Keratinocyte (primary cell): ENCODE data around the gene GABPB2. TPM values are rescaled to one million over a fixed set of nuclear protein-coding genes. Genes with fewer than 3 reads are reported as not detected.

Experiments used
- DNase-seq: peaks from one replicate; pipeline ENCODE4 v3.0.0-alpha.2; 2011; ENCODE audit warnings: low read depth, missing footprints, low spot score
- FAIRE-seq: peaks from 2 replicates; lab custom pipeline; 2011; peaks lifted over from hg19 to GRCh38; lab: Jason Lieb, UNC
- H2AFZ ChIP-seq: 2 replicates; pipeline ENCODE4 v1.6.0; 2012; ENCODE audit warnings: low read length, control low read depth, inconsistent platforms; ENCODE audit not compliant: control insufficient read depth
- H3K27ac ChIP-seq: 2 replicates; pipeline ENCODE4 v1.5.1; 2011; ENCODE audit warnings: low read length; ENCODE audit not compliant: control insufficient read depth, insufficient read depth
- H3K27me3 ChIP-seq: 3 replicates; pipeline ENCODE4 v1.6.0; 2011; ENCODE audit warnings: low read length; ENCODE audit not compliant: control insufficient read depth, insufficient read depth; ENCODE audit errors: extremely low read depth
- H3K36me3 ChIP-seq, 2 experiments: 2 replicates in 1 of 2; 3 replicates in 1 of 2; pipeline ENCODE4 v1.5.1; 2011; ENCODE audit warnings: low read length in 2 of 2, mild to moderate bottlenecking in 1 of 2; ENCODE audit not compliant: control insufficient read depth in 2 of 2, insufficient read depth in 2 of 2; ENCODE audit errors: extremely low read depth in 1 of 2
- H3K4me1 ChIP-seq: 3 replicates; pipeline ENCODE4 v1.5.1; 2011; ENCODE audit warnings: low read length; ENCODE audit not compliant: control insufficient read depth, insufficient read depth; ENCODE audit errors: extremely low read depth
- H3K4me2 ChIP-seq: 3 replicates; pipeline ENCODE4 v1.6.0; 2011; ENCODE audit warnings: low read depth, low read length; ENCODE audit not compliant: control insufficient read depth, insufficient read depth; ENCODE audit errors: extremely low read depth
- H3K4me3 ChIP-seq, 3 experiments: fragments of 200-600 bp in 1 of 3; sonication (generic) in 1 of 3; 2 replicates in 2 of 3; 3 replicates in 1 of 3; pipeline ENCODE4 v1.5.1; 2011 to 2016; ENCODE audit warnings: low read length in 3 of 3, mild to moderate bottlenecking in 3 of 3, control low read depth in 2 of 3, inconsistent platforms in 1 of 3, low read depth in 1 of 3, mixed read lengths in 1 of 3, mixed run types in 1 of 3, moderate library complexity in 1 of 3; ENCODE audit not compliant: control insufficient read depth in 2 of 3, insufficient read depth in 2 of 3; ENCODE audit errors: extremely low read depth in 1 of 3
- H3K79me2 ChIP-seq: 2 replicates; pipeline ENCODE4 v1.6.0; 2012; ENCODE audit warnings: low read length; ENCODE audit not compliant: control insufficient read depth, insufficient read depth
- H3K9ac ChIP-seq: 3 replicates; pipeline ENCODE4 v1.6.0; 2011; ENCODE audit warnings: low read length; ENCODE audit not compliant: control insufficient read depth, insufficient read depth; ENCODE audit errors: extremely low read depth
- H3K9me1 ChIP-seq: 3 replicates; pipeline ENCODE4 v1.6.0; 2011; ENCODE audit warnings: low read length; ENCODE audit not compliant: control insufficient read depth, insufficient read depth; ENCODE audit errors: extremely low read depth
- H3K9me3 ChIP-seq: 2 replicates; pipeline ENCODE4 v1.5.1; 2012; ENCODE audit warnings: low read depth, low read length; ENCODE audit not compliant: control insufficient read depth
- H4K20me1 ChIP-seq: 3 replicates; pipeline ENCODE4 v1.6.0; 2011; ENCODE audit warnings: low read length; ENCODE audit not compliant: control insufficient read depth, insufficient read depth; ENCODE audit errors: extremely low read depth
- EZH2 ChIP-seq: IDR thresholded peaks from one replicate; pipeline ENCODE4 v1.6.1; 2012; ENCODE audit warnings: inconsistent platforms, mild to moderate bottlenecking, low read length, moderate library complexity
- dilution Hi-C: fragments of 300-500 bp; cut with MboI; formaldehyde crosslinking; loops from one replicate; pipeline ENCODE4 v1.7.0; 2020; ENCODE audit warnings: low sequenced_read_pairs; ENCODE audit not compliant: extremely low pct_ligation_motif_present
- polyA plus RNA-seq, 5 experiments: library from polyadenylated mRNA; depleted of rRNA in 3 of 5; stranded (reverse) in 3 of 5; stranded (forward) in 1 of 5; unstranded in 1 of 5; fragments of >200 nt; gene quantifications; 1 replicate in 1 of 5; 2 replicates in 3 of 5; 3 replicates in 1 of 5; pipeline versions ENCODE4 v1.2.1 to v1.2.3, GENCODE V29; 2011 to 2012; ENCODE audit warnings: missing spikeins in 2 of 5, low read depth in 1 of 5, low replicate concordance in 1 of 5
- TF ChIP-seq, protein P1 (sequence below), 3 experiments: IDR thresholded peaks in 1 of 3; conservative IDR thresholded peaks in 1 of 3; optimal IDR thresholded peaks in 1 of 3; 2 replicates in 2 of 3; 3 replicates in 1 of 3; pipeline versions ENCODE3 to v1.5.1; 2011; ENCODE audit warnings: low read length in 3 of 3, mild to moderate bottlenecking in 3 of 3, moderate library complexity in 2 of 3, control low read depth in 1 of 3, inconsistent platforms in 1 of 3; ENCODE audit not compliant: insufficient read depth in 2 of 3; ENCODE audit errors: extremely low read depth in 1 of 3

Gene GABPB2
- polyA plus RNA-seq, 1 donor (not counting 4 experiments of a cell fraction or from before 2014, with no cell fraction given): 13.3 TPM

DNA sequence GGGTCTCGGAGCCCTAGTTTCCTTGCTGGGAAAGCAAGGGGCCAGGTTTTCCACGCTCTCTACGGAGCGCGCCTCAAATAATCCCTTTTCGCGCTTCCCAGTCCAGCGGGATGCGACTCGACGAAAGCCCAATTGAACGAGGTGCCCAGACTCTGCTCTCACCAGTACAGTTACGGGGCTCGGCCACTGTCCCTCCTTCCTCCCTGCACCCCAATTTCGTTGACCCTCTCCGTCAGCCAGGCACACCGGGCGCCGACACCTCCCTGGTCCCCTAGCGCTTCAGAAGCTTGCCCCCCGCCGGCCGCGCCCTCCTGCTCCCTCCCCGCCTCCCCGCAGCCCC lies 75.5 kb downstream of the GABPB2 start:
- H3K27me3 ChIP-seq: peaks cover 15% of the 10 kb centered on the region
- FAIRE-seq: no peak

DNA sequence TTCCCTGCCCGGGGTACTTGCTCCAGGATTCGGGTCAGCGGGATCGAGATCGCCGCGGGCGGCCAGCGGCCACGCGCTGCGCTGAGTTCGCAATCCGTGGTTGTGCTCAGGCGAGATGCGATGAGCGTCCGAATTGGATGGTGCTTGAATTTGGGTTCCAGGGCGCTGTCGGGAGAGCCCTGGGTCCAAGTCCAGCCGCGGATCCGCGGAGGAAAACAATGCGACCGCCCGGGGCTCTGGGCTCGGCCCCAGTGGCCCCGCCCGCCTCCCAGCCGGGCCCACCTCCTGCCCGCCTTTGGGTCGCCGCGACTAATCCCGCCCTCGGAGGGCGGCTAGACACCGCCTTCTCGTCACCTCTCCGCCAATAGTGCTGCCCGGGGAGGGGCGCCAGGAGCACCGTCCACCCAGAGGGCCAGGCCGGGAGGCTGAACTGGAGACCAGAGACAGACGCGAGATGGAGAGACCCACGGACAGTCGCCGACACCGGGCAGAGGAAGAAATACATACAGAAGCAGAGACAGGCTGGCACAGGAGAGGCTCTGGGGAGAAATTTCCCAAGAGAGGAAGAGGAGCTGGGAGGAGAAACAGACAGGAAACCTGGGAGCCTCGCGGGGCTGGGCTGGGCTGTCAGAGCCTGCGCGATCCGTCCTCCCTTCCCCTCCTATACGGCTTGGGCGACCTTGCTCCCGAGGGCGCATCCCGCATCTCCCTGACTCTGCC lies 76.0 kb downstream of the GABPB2 start, which contains the start of gene SEMA6C:
SEMA6C (minus strand) TSS at position 220 of the 720 bp plus-strand sequence. CDS start 4,010 bp downstream, outside the sequence.
- Histone ChIP-seq H3K79me2 (no peaks in the 10 kb centered on the region), H2AFZ (peak within 1 kb of the TSS; percentile 91), H3K4me1 (peaks cover 15% of the 10 kb centered on the region), H4K20me1 (no peaks in the 10 kb centered on the region), H3K27me3 (peaks cover 15% of the 10 kb centered on the region), H3K27ac (peak within 1 kb of the TSS; percentile 59), H3K9ac (peak within 1 kb of the TSS; percentile 78), H3K4me3 (peak within 1 kb of the TSS; percentile 48 to 78 (median 77)), H3K9me3 (no peaks in the 10 kb centered on the region), H3K36me3 (no peaks in the 10 kb centered on the region), H3K4me2 (peak within 1 kb of the TSS; percentile 94), H3K9me1 (no peaks in the 10 kb centered on the region)
- no peak for TF ChIP-seq EZH2
- TF ChIP-seq, protein P1, sequence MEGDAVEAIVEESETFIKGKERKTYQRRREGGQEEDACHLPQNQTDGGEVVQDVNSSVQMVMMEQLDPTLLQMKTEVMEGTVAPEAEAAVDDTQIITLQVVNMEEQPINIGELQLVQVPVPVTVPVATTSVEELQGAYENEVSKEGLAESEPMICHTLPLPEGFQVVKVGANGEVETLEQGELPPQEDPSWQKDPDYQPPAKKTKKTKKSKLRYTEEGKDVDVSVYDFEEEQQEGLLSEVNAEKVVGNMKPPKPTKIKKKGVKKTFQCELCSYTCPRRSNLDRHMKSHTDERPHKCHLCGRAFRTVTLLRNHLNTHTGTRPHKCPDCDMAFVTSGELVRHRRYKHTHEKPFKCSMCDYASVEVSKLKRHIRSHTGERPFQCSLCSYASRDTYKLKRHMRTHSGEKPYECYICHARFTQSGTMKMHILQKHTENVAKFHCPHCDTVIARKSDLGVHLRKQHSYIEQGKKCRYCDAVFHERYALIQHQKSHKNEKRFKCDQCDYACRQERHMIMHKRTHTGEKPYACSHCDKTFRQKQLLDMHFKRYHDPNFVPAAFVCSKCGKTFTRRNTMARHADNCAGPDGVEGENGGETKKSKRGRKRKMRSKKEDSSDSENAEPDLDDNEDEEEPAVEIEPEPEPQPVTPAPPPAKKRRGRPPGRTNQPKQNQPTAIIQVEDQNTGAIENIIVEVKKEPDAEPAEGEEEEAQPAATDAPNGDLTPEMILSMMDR (optimal IDR thresholded peaks at IDR 0.05 in 1 of 3, IDR thresholded peaks at IDR 0.05 in 1 of 3, conservative IDR thresholded peaks at IDR 0.05 in 1 of 3; ENCODE audit: extremely low read depth in 1 of 3, insufficient read depth in 2 of 3, low read length in 3 of 3): no peak
- FAIRE-seq (peak; percentile 23), DNase-seq (peak; percentile 40)
- dilution Hi-C loops: no loop called here

More for the DNA sequence above, 75.5 kb downstream of the GABPB2 start:
- Histone ChIP-seq H3K4me2 (peak overlapping the region; percentile 94), H3K36me3 (no peaks in the 10 kb centered on the region), H3K9me1 (no peaks in the 10 kb centered on the region), H3K27ac (no peak overlapping the region), H2AFZ (peak overlapping the region; percentile 84), H3K4me1 (peaks cover 15% of the 10 kb centered on the region), H3K9me3 (no peaks in the 10 kb centered on the region), H3K79me2 (no peaks in the 10 kb centered on the region), H4K20me1 (no peaks in the 10 kb centered on the region), H3K4me3 (peak overlapping the region; percentile 48 to 78 (median 77)), H3K9ac (peak overlapping the region; percentile 78)
- TF ChIP-seq, protein P1 (optimal IDR thresholded peaks at IDR 0.05 in 1 of 3, IDR thresholded peaks at IDR 0.05 in 1 of 3, conservative IDR thresholded peaks at IDR 0.05 in 1 of 3; ENCODE audit: extremely low read depth in 1 of 3, insufficient read depth in 2 of 3, low read length in 3 of 3): no peak
- TF ChIP-seq EZH2: no peak
- dilution Hi-C loops: no loop called here
- no peak for DNase-seq
